Thyroid gland (tissue), 4 donors: ENCODE results near the gene CLDN18. TPM values are rescaled to one million over a fixed set of nuclear protein-coding genes. Genes with fewer than 3 reads are reported as not detected.

ENCODE experiments used
- DNase-seq, 2 donors: peaks; one replicate each; pipeline ENCODE4 v3.0.0-alpha.2; 2019
- H3K27ac ChIP-seq, 3 donors: fragments of 200-600 bp; sonication (generic); 1 replicate in 2 of 3; 2 replicates in 1 of 3; pipeline ENCODE4 v1.5.1; 2016 to 2019; ENCODE audit warnings: mild to moderate bottlenecking in 1 of 3, moderate library complexity in 1 of 3
- H3K27me3 ChIP-seq: fragments of 200-600 bp; sonication (generic); one replicate; pipeline ENCODE4 v1.5.1; 2019
- H3K36me3 ChIP-seq, 2 donors: fragments of 200-600 bp; sonication (generic); one replicate each; pipeline ENCODE4 v1.5.1; 2016 to 2019
- H3K4me1 ChIP-seq, 2 donors: fragments of 200-600 bp; sonication (generic); one replicate each; pipeline ENCODE4 v1.5.1; 2017 to 2019
- H3K4me3 ChIP-seq, 3 donors: fragments of 200-600 bp; sonication (generic); replicated peaks in 1 of 3; 1 replicate in 2 of 3; 2 replicates in 1 of 3; pipeline ENCODE4 v1.5.1; 2016; ENCODE audit warnings: mild to moderate bottlenecking in 1 of 3
- H3K9me3 ChIP-seq: fragments of 200-600 bp; sonication (generic); one replicate; pipeline ENCODE4 v1.5.1; 2017
- CTCF ChIP-seq, 6 experiments: fragments of 200-600 bp in 3 of 6; fragments of 450-650 bp in 3 of 6; sonication (generic) in 3 of 6; IDR thresholded peaks; one replicate each; pipeline ENCODE4 v1.5.1; 2016 to 2019; ENCODE audit warnings: antibody characterized with exemption in 6 of 6, mild to moderate bottlenecking in 2 of 6, inconsistent platforms in 1 of 6, moderate library complexity in 1 of 6
- POLR2A ChIP-seq, 2 donors: fragments of 450-650 bp; IDR thresholded peaks; one replicate each; pipeline ENCODE4 v1.6.1; 2017; ENCODE audit warnings: antibody characterized with exemption in 2 of 2, mild to moderate bottlenecking in 2 of 2, moderate library complexity in 1 of 2
- WGBS, 2 donors: methylation state at CpG; one replicate each; pipeline ENCODE4 v1.1.5; 2017; 5-methylcytosine and 5-hydroxymethylcytosine counted together
- intact Hi-C: fragments of 100-400 bp; cut with DNase I; formaldehyde crosslinking; loops from one replicate; pipeline ENCODE4 v1.15.1; 2023
- total RNA-seq, 4 donors: library from RNA; depleted of rRNA; stranded (reverse); fragments of >200 nt; gene quantifications; one replicate each; pipeline ENCODE4 v1.2.3, GENCODE V29; 2016

The CLDN18 gene
- total RNA-seq, 4 donors from 2014 or later = not detected

- intact Hi-C loops = no loop called here
- DNase-seq = no peak
- no peaks in the 10 kb centered on the region for H3K9me3 ChIP-seq
- H3K36me3 ChIP-seq = peaks cover 7 to 14% of the 10 kb centered on the region in 2 donors
- no peak overlapping the region for H3K27ac ChIP-seq
- no peak overlapping the region for H3K4me3 ChIP-seq
- H3K27me3 ChIP-seq = no peaks in the 10 kb centered on the region
- WGBS, 2 donors = 72 to 73% methylated on average over 4 of the region's 4 CpGs
- TF ChIP-seq CTCF (IDR thresholded peaks at IDR 0.05) (no peak), POLR2A (IDR thresholded peaks at IDR 0.05) (no peak)
- H3K4me1 ChIP-seq = no peaks in the 10 kb centered on the region
Observed at GRCh38 chr3:138063416-138063815, 53.5 kb downstream of the CLDN18 start.

GRCh38 chr3:138065949-138066348 is 56.0 kb downstream of the CLDN18 start:
- no peaks in the 10 kb centered on the region for H3K27me3 ChIP-seq
- no peaks in the 10 kb centered on the region for H3K9me3 ChIP-seq
- intact Hi-C loops = no loop called here
- no peak overlapping the region for H3K27ac ChIP-seq
- peaks cover 7 to 14% of the 10 kb centered on the region in 2 donors for H3K36me3 ChIP-seq
- no peak for TF ChIP-seq CTCF (IDR thresholded peaks at IDR 0.05)
- TF ChIP-seq POLR2A (IDR thresholded peaks at IDR 0.05) = no peak
- no peak overlapping the region for H3K4me3 ChIP-seq
- DNase-seq = no peak
- peaks cover 0 to 4% of the 10 kb centered on the region in 2 donors for H3K4me1 ChIP-seq
- WGBS, 2 donors = 90 to 96% methylated on average over 2 of the region's 2 CpGs

- Histone ChIP-seq H3K9me3 (no peaks in the 10 kb centered on the region), H3K27ac (no peak overlapping the region), H3K36me3 (peaks cover 7 to 14% of the 10 kb centered on the region in 2 donors), H3K4me3 (no peak overlapping the region), H3K4me1 (peaks cover 0 to 8% of the 10 kb centered on the region in 2 donors), H3K27me3 (no peaks in the 10 kb centered on the region)
- no peak for DNase-seq
- 94 to 95% methylated on average over 8 of the region's 8 CpGs for WGBS, 2 donors
- no peak for TF ChIP-seq POLR2A (IDR thresholded peaks at IDR 0.05)
- TF ChIP-seq CTCF (IDR thresholded peaks at IDR 0.05) = no peak
- intact Hi-C loops = no loop called here
Observed at GRCh38 chr3:138066383-138066782, 56.4 kb downstream of the CLDN18 start.

- no peak overlapping the region for H3K4me3 ChIP-seq
- TF ChIP-seq POLR2A (IDR thresholded peaks at IDR 0.05) = no peak
- no peak for TF ChIP-seq CTCF (IDR thresholded peaks at IDR 0.05)
- peaks cover 7 to 14% of the 10 kb centered on the region in 2 donors for H3K36me3 ChIP-seq
- intact Hi-C loops = no loop called here
- H3K27me3 ChIP-seq = no peaks in the 10 kb centered on the region
- no peak overlapping the region for H3K27ac ChIP-seq
- no peak for DNase-seq
- WGBS, 2 donors = 98% methylated on average over 3 of the region's 3 CpGs; no CpG with 5 or more reads in 1 of the 2 donors
- peaks cover 4 to 14% of the 10 kb centered on the region in 2 donors for H3K4me1 ChIP-seq
- H3K9me3 ChIP-seq = no peaks in the 10 kb centered on the region
Observed at GRCh38 chr3:138066972-138067371, 57.0 kb downstream of the CLDN18 start.

DNA sequence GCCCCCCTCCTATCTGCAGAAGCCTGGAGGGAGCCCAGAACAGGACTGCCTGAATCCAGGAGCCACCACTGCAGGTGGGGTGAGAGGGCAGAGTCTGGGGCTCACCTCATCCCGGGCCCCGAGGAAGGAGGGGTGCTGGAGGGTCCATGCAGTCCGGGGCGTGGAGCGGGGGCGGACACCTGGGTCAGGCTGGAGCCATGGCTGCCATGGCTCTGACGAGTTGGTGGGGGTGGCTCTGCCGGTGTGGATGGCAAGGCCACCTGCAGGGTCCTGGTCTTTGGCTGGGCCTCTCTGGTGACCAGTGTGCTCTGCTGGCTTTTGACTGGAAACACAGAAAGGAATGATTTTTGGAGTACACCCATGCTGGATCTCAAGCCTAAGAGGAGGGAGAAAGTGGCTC is 58.1 kb downstream of the CLDN18 start:
- intact Hi-C loops = loop anchor here (2.0 kb wide), 1 partner anchor 51 kb away; no protein-coding TSS in a partner anchor
- no peak overlapping the region for H3K4me3 ChIP-seq
- no peaks in the 10 kb centered on the region for H3K9me3 ChIP-seq
- TF ChIP-seq POLR2A (IDR thresholded peaks at IDR 0.05) (no peak), CTCF (IDR thresholded peaks at IDR 0.05) (no peak)
- 78% methylated on average over 6 of the region's 8 CpGs; no CpG with 5 or more reads in 1 of the 2 donors for WGBS, 2 donors
- no peak overlapping the region for H3K27ac ChIP-seq
- no peak for DNase-seq
- peaks cover 14 to 24% of the 10 kb centered on the region in 2 donors for H3K4me1 ChIP-seq
- no peaks in the 10 kb centered on the region for H3K27me3 ChIP-seq
- peaks cover 7 to 14% of the 10 kb centered on the region in 2 donors for H3K36me3 ChIP-seq
